HCT116 (cell line): ENCODE data around the gene TMEM117. TPM values are rescaled to one million over a fixed set of nuclear protein-coding genes. Genes with fewer than 3 reads are reported as not detected.
"Not testable (repeated sequence)": the region's sequence is repeated elsewhere in the genome, so short reads cannot be mapped to it uniquely, and the experiment has no call there.

ENCODE experiments used
- ATAC-seq: fragments of 200-7000 bp; cut with Tn5 transposase; 2 replicates; pipeline ENCODE4 v1.9.1; 2020; ENCODE audit warnings: mild to moderate bottlenecking, moderate library complexity
- BruUV-seq: library from RNA; stranded (reverse); fragments of 400-500 nt; replicated peaks from 2 replicates; lab custom pipeline; 2021; lab: Mats Ljungman, UMichigan
- CTCF ChIA-PET: fragments of 300-600 bp; sonication (Branson Sonifier 250); formaldehyde crosslinking; loops from one replicate; lab custom pipeline; 2021; ENCODE audit warnings: antibody characterized with exemption; lab: Charles Lee
- POLR2A ChIA-PET: fragments of 300-600, 350-600 bp; sonication (Branson Sonifier 250); formaldehyde crosslinking; loops from one replicate; lab custom pipeline; 2021; ENCODE audit warnings: antibody characterized with exemption; lab: Charles Lee
- RAD21 ChIA-PET, 2 experiments: fragments of 300-600 bp; sonication (Branson Sonifier 250); formaldehyde crosslinking; loops; one replicate each; lab custom pipeline; 2023; ENCODE audit warnings: low total read pairs in 2 of 2; ENCODE audit not compliant: uncharacterized antibody in 2 of 2, unreplicated experiment in 2 of 2, low non-redundant PET in 1 of 2; lab: Charles Lee
- DNase-seq: peaks from one replicate; pipeline ENCODE4 v3.0.0-alpha.2; 2010; ENCODE audit warnings: low read depth, low spot score
- H2AFZ ChIP-seq: fragments of 200-600 bp; shearing (Covaris generic), sonication (generic); 2 replicates; pipeline ENCODE4 v1.6.1; 2017; ENCODE audit warnings: low read depth, mixed run types, mixed read lengths, antibody characterized with exemption, low read length; ENCODE audit not compliant: poor library complexity, severe bottlenecking
- H3K27ac ChIP-seq: 2 replicates; pipeline ENCODE4 v1.5.1; 2012; ENCODE audit warnings: low read depth, low read length
- H3K27me3 ChIP-seq: fragments of 200-600 bp; sonication (generic); 2 replicates; pipeline ENCODE4 v1.6.1; 2016; ENCODE audit warnings: mixed run types, low read length, mixed read lengths; ENCODE audit not compliant: insufficient read depth
- H3K36me3 ChIP-seq, 2 experiments: fragments of 200-500 bp in 1 of 2; fragments of 200-600 bp in 1 of 2; sonication (Bioruptor generic) in 1 of 2; sonication (generic) in 1 of 2; 2 replicates each; pipeline versions ENCODE4 v1.5.1 to v1.6.1; 2014 to 2016; ENCODE audit warnings: low read length in 2 of 2, inconsistent platforms in 1 of 2, mixed read lengths in 1 of 2, mixed run types in 1 of 2; ENCODE audit not compliant: insufficient read depth in 2 of 2, control insufficient read depth in 1 of 2
- H3K4me1 ChIP-seq, 2 experiments: fragments of 200-600 bp in 1 of 2; sonication (generic) in 1 of 2; 2 replicates each; pipeline versions ENCODE4 v1.5.1 to v1.6.1; 2012 to 2017; ENCODE audit warnings: low read length in 2 of 2, inconsistent platforms in 1 of 2, mild to moderate bottlenecking in 1 of 2, mixed read lengths in 1 of 2, mixed run types in 1 of 2, moderate library complexity in 1 of 2; ENCODE audit not compliant: insufficient read depth in 2 of 2, control insufficient read depth in 1 of 2
- H3K4me2 ChIP-seq: fragments of 200-600 bp; sonication (generic); 2 replicates; pipeline ENCODE4 v1.6.1; 2017; ENCODE audit warnings: mixed run types, low read length, mixed read lengths
- H3K4me3 ChIP-seq, 2 experiments: fragments of 200-600 bp in 1 of 2; sonication (generic) in 1 of 2; replicated peaks in 1 of 2; 2 replicates each; pipeline ENCODE4 v1.5.1; 2011 to 2016; ENCODE audit warnings: low read length in 2 of 2, control low read depth in 1 of 2, low read depth in 1 of 2, mild to moderate bottlenecking in 1 of 2, mixed read lengths in 1 of 2, mixed run types in 1 of 2
- H3K79me2 ChIP-seq: fragments of 200-600 bp; sonication (generic); 2 replicates; pipeline ENCODE4 v1.6.1; 2017; ENCODE audit warnings: mild to moderate bottlenecking, mixed run types, low read length, moderate library complexity, mixed read lengths; ENCODE audit not compliant: insufficient read depth
- H3K9ac ChIP-seq: fragments of 200-600 bp; sonication (generic); 2 replicates; pipeline ENCODE4 v1.6.1; 2016; ENCODE audit warnings: low read length, mixed read lengths
- H3K9me2 ChIP-seq: fragments of 200-600 bp; sonication (generic), shearing (Covaris generic); 2 replicates; pipeline ENCODE4 v1.6.1; 2017; ENCODE audit warnings: mixed run types, mild to moderate bottlenecking, moderate library complexity; ENCODE audit not compliant: insufficient read depth
- H3K9me3 ChIP-seq, 2 experiments: fragments of 200-500 bp in 1 of 2; fragments of 200-600 bp in 1 of 2; sonication (Bioruptor generic) in 1 of 2; sonication (generic) in 1 of 2; 2 replicates each; pipeline ENCODE4 v1.6.1; 2014 to 2017; ENCODE audit warnings: low read length in 2 of 2, mixed read lengths in 2 of 2, inconsistent platforms in 1 of 2, low read depth in 1 of 2, mild to moderate bottlenecking in 1 of 2, mixed run types in 1 of 2, moderate library complexity in 1 of 2; ENCODE audit not compliant: control insufficient read depth in 1 of 2, insufficient read depth in 1 of 2
- H4K20me1 ChIP-seq: fragments of 200-600 bp; sonication (generic), shearing (Covaris generic); 2 replicates; pipeline ENCODE4 v1.6.1; 2017; ENCODE audit warnings: mixed run types, mild to moderate bottlenecking, moderate library complexity; ENCODE audit not compliant: insufficient read depth
- CBX3 ChIP-seq: IDR thresholded peaks from 2 replicates; pipeline ENCODE4 v1.6.1; 2012; ENCODE audit warnings: low read depth
- CEBPB ChIP-seq: IDR thresholded peaks from 2 replicates; pipeline ENCODE4 v1.6.1; 2012; ENCODE audit warnings: low read depth
- EGR1 ChIP-seq: IDR thresholded peaks from 2 replicates; pipeline ENCODE4 v1.6.1; 2012; ENCODE audit warnings: low read depth
- EZH2phosphoT487 ChIP-seq: fragments of 200-600 bp; IDR thresholded peaks from 2 replicates; pipeline ENCODE4 v1.6.1; 2018; ENCODE audit warnings: antibody characterized with exemption, borderline replicate concordance
- POLR2AphosphoS5 ChIP-seq: IDR thresholded peaks from 2 replicates; pipeline ENCODE4 v1.6.1; 2011; ENCODE audit warnings: mild to moderate bottlenecking, low read depth, low read length, moderate library complexity
- RAD21 ChIP-seq: IDR thresholded peaks from 2 replicates; pipeline ENCODE4 v1.6.1; 2012; ENCODE audit warnings: low read depth, mild to moderate bottlenecking
- SIN3A ChIP-seq: IDR thresholded peaks from 2 replicates; pipeline ENCODE4 v1.6.1; 2012; ENCODE audit warnings: low read depth
- SRF ChIP-seq: IDR thresholded peaks from 2 replicates; pipeline ENCODE4 v1.6.1; 2012; ENCODE audit warnings: low read depth
- TCF7L2 ChIP-seq: IDR thresholded peaks from 2 replicates; pipeline ENCODE4 v1.7.0; 2011; ENCODE audit warnings: borderline replicate concordance, inconsistent platforms; ENCODE audit not compliant: insufficient read depth, insufficient read length; ENCODE audit errors: extremely low read depth
- YY1 ChIP-seq: IDR thresholded peaks from 2 replicates; pipeline ENCODE4 v1.6.1; 2011; ENCODE audit warnings: low read length, low read depth, moderate library complexity, mild to moderate bottlenecking; ENCODE audit not compliant: insufficient replicate concordance; ENCODE audit errors: extremely low read depth
- intact Hi-C: fragments of 100-400 bp; cut with micrococcal nuclease; formaldehyde crosslinking; loops from 2 replicates; pipeline ENCODE4 v1.10.0; 2022
- total RNA-seq: library from RNA; stranded (reverse); gene quantifications from one replicate; pipeline ENCODE4 v1.2.1, GENCODE V29; 2021; ENCODE audit not compliant: unreplicated experiment
- TF ChIP-seq, protein P1 (sequence below), 3 experiments: fragments of 200-600 bp in 1 of 3; sonication (generic) in 1 of 3; IDR thresholded peaks in 2 of 3; conservative IDR thresholded peaks in 1 of 3; 2 replicates each; pipeline ENCODE4 v1.5.1; 2012 to 2017; ENCODE audit warnings: low read depth in 2 of 3, low read length in 2 of 3, antibody characterized with exemption in 1 of 3, borderline replicate concordance in 1 of 3, control low read depth in 1 of 3, mild to moderate bottlenecking in 1 of 3, mixed read lengths in 1 of 3, mixed run types in 1 of 3, moderate library complexity in 1 of 3; ENCODE audit not compliant: insufficient read depth in 1 of 3
- TF ChIP-seq, protein P2 (sequence below): IDR thresholded peaks from 2 replicates; pipeline ENCODE4 v1.6.1; 2012
- TF ChIP-seq, protein P3 (sequence below): IDR thresholded peaks from 2 replicates; pipeline ENCODE4 v1.6.1; 2012

TMEM117 gene
- total RNA-seq, 1 experiment from 2014 or later, result 3.6 TPM

DNA sequence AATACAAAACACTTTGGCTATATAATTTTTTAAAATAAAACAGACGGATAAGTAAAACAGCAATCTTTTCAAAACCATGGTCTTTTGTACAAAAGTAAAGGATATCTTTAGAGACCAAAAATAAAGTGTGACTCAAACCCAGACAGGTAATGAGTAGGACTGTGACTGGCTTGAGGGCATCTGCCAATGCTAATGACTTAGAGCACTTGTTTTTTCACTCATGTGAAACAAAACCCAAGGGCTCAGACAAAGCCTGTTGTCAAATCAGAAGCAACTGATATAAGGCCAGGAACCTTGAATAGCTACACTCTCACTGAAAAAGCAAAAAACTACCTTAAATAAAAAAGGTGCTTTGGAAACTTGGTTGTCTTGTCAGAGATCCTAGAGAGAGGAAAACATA, 357.4 kb downstream of the TMEM117 start:
- H2AFZ ChIP-seq, result no peak overlapping the region
- H3K9me2 ChIP-seq, result no peaks in the 10 kb centered on the region
- no TSS peak for BruUV-seq
- H3K4me1 ChIP-seq, result no peaks in the 10 kb centered on the region
- no peaks in the 10 kb centered on the region for H3K9me3 ChIP-seq
- no peak overlapping the region for H3K27ac ChIP-seq
- no peak overlapping the region for H3K4me3 ChIP-seq
- no peaks in the 10 kb centered on the region for H4K20me1 ChIP-seq
- TF ChIP-seq, protein P1, sequence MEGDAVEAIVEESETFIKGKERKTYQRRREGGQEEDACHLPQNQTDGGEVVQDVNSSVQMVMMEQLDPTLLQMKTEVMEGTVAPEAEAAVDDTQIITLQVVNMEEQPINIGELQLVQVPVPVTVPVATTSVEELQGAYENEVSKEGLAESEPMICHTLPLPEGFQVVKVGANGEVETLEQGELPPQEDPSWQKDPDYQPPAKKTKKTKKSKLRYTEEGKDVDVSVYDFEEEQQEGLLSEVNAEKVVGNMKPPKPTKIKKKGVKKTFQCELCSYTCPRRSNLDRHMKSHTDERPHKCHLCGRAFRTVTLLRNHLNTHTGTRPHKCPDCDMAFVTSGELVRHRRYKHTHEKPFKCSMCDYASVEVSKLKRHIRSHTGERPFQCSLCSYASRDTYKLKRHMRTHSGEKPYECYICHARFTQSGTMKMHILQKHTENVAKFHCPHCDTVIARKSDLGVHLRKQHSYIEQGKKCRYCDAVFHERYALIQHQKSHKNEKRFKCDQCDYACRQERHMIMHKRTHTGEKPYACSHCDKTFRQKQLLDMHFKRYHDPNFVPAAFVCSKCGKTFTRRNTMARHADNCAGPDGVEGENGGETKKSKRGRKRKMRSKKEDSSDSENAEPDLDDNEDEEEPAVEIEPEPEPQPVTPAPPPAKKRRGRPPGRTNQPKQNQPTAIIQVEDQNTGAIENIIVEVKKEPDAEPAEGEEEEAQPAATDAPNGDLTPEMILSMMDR (IDR thresholded peaks at IDR 0.05 in 2 of 3, conservative IDR thresholded peaks at IDR 0.05 in 1 of 3; ENCODE audit: borderline replicate concordance in 1 of 3, insufficient read depth in 1 of 3, low read depth in 2 of 3, low read length in 2 of 3), result no peak
- TF ChIP-seq EGR1 (no peak), CEBPB (no peak), EZH2phosphoT487 (no peak), POLR2AphosphoS5 (no peak), RAD21 (no peak), SIN3A (no peak), SRF (no peak), YY1 (no peak), CBX3 (no peak), TCF7L2 (no peak)
- TF ChIP-seq, protein P2, sequence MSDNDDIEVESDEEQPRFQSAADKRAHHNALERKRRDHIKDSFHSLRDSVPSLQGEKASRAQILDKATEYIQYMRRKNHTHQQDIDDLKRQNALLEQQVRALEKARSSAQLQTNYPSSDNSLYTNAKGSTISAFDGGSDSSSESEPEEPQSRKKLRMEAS, result no peak
- TF ChIP-seq, protein P3, sequence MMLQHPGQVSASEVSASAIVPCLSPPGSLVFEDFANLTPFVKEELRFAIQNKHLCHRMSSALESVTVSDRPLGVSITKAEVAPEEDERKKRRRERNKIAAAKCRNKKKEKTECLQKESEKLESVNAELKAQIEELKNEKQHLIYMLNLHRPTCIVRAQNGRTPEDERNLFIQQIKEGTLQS, result no peak
- no peaks in the 10 kb centered on the region for H3K27me3 ChIP-seq
- H3K36me3 ChIP-seq, result no peaks in the 10 kb centered on the region
- intact Hi-C loops, result no loop called here
- POLR2A ChIA-PET, result no interaction called here
- no peak overlapping the region for H3K4me2 ChIP-seq
- DNase-seq, result no peak
- no peaks in the 10 kb centered on the region for H3K79me2 ChIP-seq
- no peak for ATAC-seq
- CTCF ChIA-PET, result no interaction called here
- H3K9ac ChIP-seq, result no peak overlapping the region
- RAD21 ChIA-PET, result no interaction called here

DNA sequence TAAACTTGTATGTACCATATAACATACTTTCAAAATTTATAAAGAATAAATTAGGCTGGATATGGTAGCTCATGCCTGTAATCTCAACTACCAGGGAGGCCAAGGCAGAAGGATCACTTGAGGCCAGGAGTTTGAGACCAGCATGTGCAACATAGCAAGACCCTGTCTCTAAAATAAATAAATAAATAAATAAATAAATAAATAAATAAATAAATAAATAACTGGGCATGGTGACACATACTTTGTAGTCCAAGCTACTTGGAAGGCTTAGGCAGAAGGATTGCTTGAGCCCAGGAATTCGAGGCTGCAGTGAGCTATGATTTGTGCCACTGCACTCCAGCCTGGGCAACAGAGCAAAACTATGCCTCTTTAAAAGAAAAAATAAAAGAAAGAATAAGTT, 359.8 kb downstream of the TMEM117 start:
- ATAC-seq, H3K4me2 ChIP-seq, H2AFZ ChIP-seq, CTCF ChIA-PET, H3K36me3 ChIP-seq, H3K27me3 ChIP-seq, H3K9ac ChIP-seq, H3K4me1 ChIP-seq, H4K20me1 ChIP-seq, BruUV-seq, H3K9me3 ChIP-seq, POLR2A ChIA-PET, H3K9me2 ChIP-seq, H3K27ac ChIP-seq, RAD21 ChIA-PET, intact Hi-C loops, H3K79me2 ChIP-seq, DNase-seq, H3K4me3 ChIP-seq: not testable (repeated sequence)
